8988T (cell line): ENCODE data around the gene AMPD3.
A peak's percentile ranks its signal among the peaks of the same experiment; 100 is the strongest.

Source experiments
- DNase-seq: peaks from one replicate; pipeline ENCODE4 v3.0.0; 2011

Gene AMPD3

GRCh38 chr11:10462746-10463300 lies 7.8 kb downstream of the AMPD3 start:
- no peak for DNase-seq

- no peak for DNase-seq
Observed at GRCh38 chr11:10473371-10473770, 18.3 kb downstream of the AMPD3 start.

- DNase-seq, result no peak
Observed at GRCh38 chr11:10474551-10474950, 19.5 kb downstream of the AMPD3 start.

- no peak for DNase-seq
Observed at GRCh38 chr11:10476342-10476741, 21.3 kb downstream of the AMPD3 start.

- no peak for DNase-seq
Observed at GRCh38 chr11:10476927-10477689, 22.0 kb downstream of the AMPD3 start.

GRCh38 chr11:10477690-10478046 lies 22.6 kb downstream of the AMPD3 start:
- no peak for DNase-seq

GRCh38 chr11:10478066-10478465 lies 23.0 kb downstream of the AMPD3 start:
- DNase-seq, result no peak

- no peak for DNase-seq
Observed at GRCh38 chr11:10478574-10479550, 23.8 kb downstream of the AMPD3 start.

GRCh38 chr11:10480026-10480425 lies 25.0 kb downstream of the AMPD3 start:
- DNase-seq, result no peak

GRCh38 chr11:10480760-10481159 lies 25.7 kb downstream of the AMPD3 start:
- DNase-seq, result no peak

- DNase-seq, result no peak
Observed at GRCh38 chr11:10481560-10482349, 26.7 kb downstream of the AMPD3 start.

- DNase-seq, result no peak
Observed at GRCh38 chr11:10483174-10483573, 28.1 kb downstream of the AMPD3 start.

GRCh38 chr11:10483584-10483983 lies 28.5 kb downstream of the AMPD3 start:
- no peak for DNase-seq

GRCh38 chr11:10484461-10485180 lies 29.6 kb downstream of the AMPD3 start:
- no peak for DNase-seq

GRCh38 chr11:10485646-10486045 lies 30.6 kb downstream of the AMPD3 start:
- no peak for DNase-seq

GRCh38 chr11:10486161-10486840 lies 31.2 kb downstream of the AMPD3 start:
- no peak for DNase-seq

- no peak for DNase-seq
Observed at GRCh38 chr11:10487002-10487647, 32.1 kb downstream of the AMPD3 start.

- peak; percentile 72 for DNase-seq
Observed at GRCh38 chr11:10488121-10488933, 33.3 kb downstream of the AMPD3 start.

- no peak for DNase-seq
Observed at GRCh38 chr11:10488934-10489691, 34.0 kb downstream of the AMPD3 start.
